ENCODE data around the gene MDM4. TPM values are rescaled to one million over a fixed set of nuclear protein-coding genes. Genes with fewer than 3 reads are reported as not detected.

The MDM4 gene
- total and polyA plus RNA-seq, 2 donors (not counting 3 experiments of a cell fraction or from before 2014, with no cell fraction given), result 11.7 to 67.0 TPM

DNA sequence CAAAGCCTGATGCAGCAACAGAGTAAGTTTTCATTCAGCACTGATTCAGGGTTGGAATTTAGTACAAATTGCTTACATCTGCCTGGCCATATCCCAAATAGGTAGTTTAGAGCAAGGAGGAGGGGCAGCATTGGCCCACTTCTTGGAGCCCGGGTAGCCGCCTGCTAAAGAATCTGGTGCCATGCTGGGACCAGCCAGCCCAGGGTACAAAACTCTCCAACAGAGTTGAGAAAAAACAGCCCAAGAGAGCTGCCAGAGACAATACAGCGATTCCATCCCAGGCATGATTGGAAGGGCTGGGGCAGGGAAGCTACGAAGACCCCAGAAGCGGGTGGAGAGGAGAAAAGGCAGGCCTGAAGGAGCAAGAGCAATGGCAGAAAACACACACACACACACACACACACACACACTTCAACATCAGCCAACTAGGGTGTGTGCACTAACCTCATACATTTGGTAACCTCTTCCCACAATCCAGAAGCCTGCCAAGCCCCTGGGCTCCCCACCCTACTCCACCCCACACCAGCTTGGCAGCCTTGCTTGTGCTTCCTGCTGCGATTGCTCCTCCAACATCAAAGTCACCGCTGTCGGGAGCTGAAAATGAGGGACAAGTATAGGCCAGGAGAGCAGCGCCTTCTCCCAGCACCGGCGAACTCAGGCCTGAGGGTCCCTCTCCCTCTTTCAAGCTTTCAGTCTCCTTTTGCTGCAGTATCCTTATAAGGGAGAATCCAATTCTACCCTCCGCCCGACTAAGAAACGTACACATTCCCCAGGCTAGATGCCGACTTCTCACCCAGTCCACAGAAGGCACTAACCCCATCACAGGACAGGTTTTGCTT lies 22.8 kb upstream of the MDM4 start:
- DNase-seq (ENCODE audit: low read depth, low spot score) (no peak), FAIRE-seq (no peak)
- dilution Hi-C loops (cut with MboI; ENCODE audit: extremely low pct_ligation_motif_present, low sequenced_read_pairs) (no loop called here), intact Hi-C loops (cut with micrococcal nuclease) (no loop called here)
- peak overlapping the region; percentile 91 for H2AFZ ChIP-seq (ENCODE audit: low read depth, low read length)
- H3K36me3 ChIP-seq (ENCODE audit: control insufficient read depth in 2 of 2, extremely low read depth in 1 of 2, insufficient read depth in 2 of 2, low read length in 2 of 2), result no peaks in the 10 kb centered on the region
- H3K4me3 ChIP-seq (replicated peaks in 1 of 3; ENCODE audit: insufficient read depth in 1 of 3, low read depth in 1 of 3, low read length in 3 of 3), result peak overlapping the region; percentile 31 to 82 (median 56)
- H3K27ac ChIP-seq (ENCODE audit: insufficient read depth, low read depth, low read length), result peak overlapping the region; percentile 63
- TF ChIP-seq POLR2A (IDR thresholded peaks at IDR 0.05; ENCODE audit: low read depth, low read length), result no peak
- TF ChIP-seq, protein P1, sequence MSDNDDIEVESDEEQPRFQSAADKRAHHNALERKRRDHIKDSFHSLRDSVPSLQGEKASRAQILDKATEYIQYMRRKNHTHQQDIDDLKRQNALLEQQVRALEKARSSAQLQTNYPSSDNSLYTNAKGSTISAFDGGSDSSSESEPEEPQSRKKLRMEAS (IDR thresholded peaks at IDR 0.05; ENCODE audit: insufficient read depth, insufficient read length), result no peak
- no peak for TF ChIP-seq EZH2 (IDR thresholded peaks at IDR 0.05; ENCODE audit: borderline replicate concordance, low read depth, low read length, severe bottlenecking)
- TF ChIP-seq JUN (IDR thresholded peaks at IDR 0.05; ENCODE audit: borderline replicate concordance, insufficient read depth, insufficient read length, low read depth), result no peak
- H3K4me2 ChIP-seq (ENCODE audit: insufficient read depth, low read length), result peak overlapping the region; percentile 97
- no peaks in the 10 kb centered on the region for H3K79me2 ChIP-seq (ENCODE audit: control insufficient read depth, insufficient read depth, low read length)
- H3K9me3 ChIP-seq (replicated peaks; ENCODE audit: control insufficient read depth, insufficient read depth, low read length), result no peaks in the 10 kb centered on the region
- no TSS peak for BruUV-seq (replicated peaks)
- H4K20me1 ChIP-seq (replicated peaks; ENCODE audit: control insufficient read depth, extremely low read depth, insufficient read depth, low read length), result no peaks in the 10 kb centered on the region
- H3K9ac ChIP-seq (replicated peaks; ENCODE audit: extremely low read depth, insufficient read depth, low read length), result peak overlapping the region; percentile 62
- CTCF ChIA-PET, result interaction anchor here (1.1 to 18.3 kb wide), 16 partner anchors 9 to 235 kb away, joined by 3 to 1267 read pairs (median 8); no protein-coding TSS in a partner anchor
- POLR2A ChIA-PET, result interaction anchor here (0.6 to 1.8 kb wide), 6 partner anchors 13 to 868 kb away, joined by 3 to 19 read pairs (median 4); partner anchors contain the start of gene MDM4
- H3K4me1 ChIP-seq (ENCODE audit: control insufficient read depth, extremely low read depth, insufficient read depth, low read length), result peaks cover 18% of the 10 kb centered on the region
- no peaks in the 10 kb centered on the region for H3K27me3 ChIP-seq (ENCODE audit: control insufficient read depth in 2 of 2, insufficient read depth in 2 of 2, low read length in 2 of 2)
- no peaks in the 10 kb centered on the region for H3K9me1 ChIP-seq (replicated peaks; ENCODE audit: control insufficient read depth, extremely low read depth, insufficient read depth, low read length)

DNA sequence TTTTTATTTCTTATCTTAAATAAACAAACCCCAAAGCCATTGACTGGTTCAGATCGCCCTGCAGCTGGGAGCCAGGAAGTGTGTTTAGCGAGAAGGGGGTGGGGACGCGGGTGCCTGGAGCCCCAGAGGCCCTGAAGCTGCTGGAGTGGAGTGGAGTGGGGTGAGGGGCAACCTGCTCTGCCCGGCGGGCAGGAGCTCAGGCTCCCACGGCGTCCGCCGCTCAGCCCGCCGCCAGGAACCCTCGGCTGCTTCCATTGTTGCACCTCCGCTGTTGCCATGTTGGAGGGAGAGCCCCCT lies 22.3 kb upstream of the MDM4 start:
- Histone ChIP-seq H4K20me1 (replicated peaks; ENCODE audit: control insufficient read depth, extremely low read depth, insufficient read depth, low read length) (no peaks in the 10 kb centered on the region), H3K9me1 (replicated peaks; ENCODE audit: control insufficient read depth, extremely low read depth, insufficient read depth, low read length) (no peaks in the 10 kb centered on the region), H3K9me3 (replicated peaks; ENCODE audit: control insufficient read depth, insufficient read depth, low read length) (no peaks in the 10 kb centered on the region), H3K27ac (ENCODE audit: insufficient read depth, low read depth, low read length) (peak overlapping the region; percentile 63), H3K36me3 (ENCODE audit: control insufficient read depth in 2 of 2, extremely low read depth in 1 of 2, insufficient read depth in 2 of 2, low read length in 2 of 2) (no peaks in the 10 kb centered on the region), H2AFZ (ENCODE audit: low read depth, low read length) (peak overlapping the region; percentile 91), H3K9ac (replicated peaks; ENCODE audit: extremely low read depth, insufficient read depth, low read length) (peak overlapping the region; percentile 62), H3K27me3 (ENCODE audit: control insufficient read depth in 2 of 2, insufficient read depth in 2 of 2, low read length in 2 of 2) (no peaks in the 10 kb centered on the region), H3K79me2 (ENCODE audit: control insufficient read depth, insufficient read depth, low read length) (no peaks in the 10 kb centered on the region), H3K4me3 (replicated peaks in 1 of 3; ENCODE audit: insufficient read depth in 1 of 3, low read depth in 1 of 3, low read length in 3 of 3) (peak overlapping the region; percentile 31 to 82 (median 56)), H3K4me2 (ENCODE audit: insufficient read depth, low read length) (peak overlapping the region; percentile 97), H3K4me1 (ENCODE audit: control insufficient read depth, extremely low read depth, insufficient read depth, low read length) (peaks cover 18% of the 10 kb centered on the region)
- no TSS peak for BruUV-seq (replicated peaks)
- TF ChIP-seq EZH2 (IDR thresholded peaks at IDR 0.05; ENCODE audit: borderline replicate concordance, low read depth, low read length, severe bottlenecking) (no peak), POLR2A (IDR thresholded peaks at IDR 0.05; ENCODE audit: low read depth, low read length) (peak; percentile 17), GATA2 (IDR thresholded peaks at IDR 0.05; ENCODE audit: insufficient read depth, insufficient read length, low read depth, low read length) (peak; percentile 54)
- peak; percentile 98 for FAIRE-seq
- intact Hi-C loops (cut with micrococcal nuclease), result loop anchor here (1.0 to 2.0 kb wide), 6 partner anchors 8 to 63 kb away; no protein-coding TSS in a partner anchor
- peak; percentile 87 for DNase-seq (ENCODE audit: low read depth, low spot score)
- dilution Hi-C loops (cut with MboI; ENCODE audit: extremely low pct_ligation_motif_present, low sequenced_read_pairs), result no loop called here
- CTCF ChIA-PET, result interaction anchor here (1.0 to 18.3 kb wide), 18 partner anchors 9 to 313 kb away, joined by 3 to 1267 read pairs (median 6); no protein-coding TSS in a partner anchor
- POLR2A ChIA-PET, result interaction anchor here (1.0 to 1.8 kb wide), 5 partner anchors 12 to 62 kb away, joined by 3 to 19 read pairs (median 3); partner anchors contain the start of gene MDM4

All from endothelial cell of umbilical vein (primary cell).